ENCODE data around the gene VEGFC. TPM values are rescaled to one million over a fixed set of nuclear protein-coding genes. Genes with fewer than 3 reads are reported as not detected.

VEGFC gene
- total and polyA plus RNA-seq, 10 of the 15 experiments (the other 5 are each of a cell fraction or from before 2014, with no cell fraction given): 0.03 to 0.04 TPM; not detected in 8

- ChIA-PET POLR2A (no interaction called here), SMC1A (ENCODE audit: uncharacterized antibody, unreplicated experiment) (no interaction called here), CTCF (no interaction called here), RAD21 (ENCODE audit: unreplicated experiment) (no interaction called here)
- H2AFZ ChIP-seq (ENCODE audit: control insufficient read depth, low read depth, low read length): no peak overlapping the region
- no peak for ATAC-seq
- no peaks in the 10 kb centered on the region for H3K79me2 ChIP-seq (ENCODE audit: control insufficient read depth, insufficient read depth, low read length)
- H3K36me3 ChIP-seq (ENCODE audit: control insufficient read depth in 2 of 2, insufficient read depth in 2 of 2, low read length in 1 of 2): no peaks in the 10 kb centered on the region
- intact Hi-C loops (cut with micrococcal nuclease; ENCODE audit: unreplicated experiment): loop anchor here (10.0 kb wide), 1 partner anchor 535 kb away; no protein-coding TSS in a partner anchor
- H3K27me3 ChIP-seq (replicated peaks in 1 of 2; ENCODE audit: control insufficient read depth in 2 of 2, insufficient read depth in 2 of 2, low read length in 1 of 2): no peaks in the 10 kb centered on the region
- H3K27ac ChIP-seq (ENCODE audit: control insufficient read depth, insufficient read depth): no peak overlapping the region
- no peaks in the 10 kb centered on the region for H4K20me1 ChIP-seq (ENCODE audit: control insufficient read depth, insufficient read depth)
- no peaks in the 10 kb centered on the region for H3K9me3 ChIP-seq (replicated peaks; ENCODE audit: control insufficient read depth, insufficient read depth, low read length)
- no peaks in the 10 kb centered on the region for H3K4me1 ChIP-seq (ENCODE audit: control insufficient read depth, insufficient read depth, low read length)
- 0% methylated on average over 2 of the region's 2 CpGs for WGBS (ENCODE audit: insufficient coverage, insufficient replicate concordance, low lambda C conversion rate, missing lambda C conversion rate)
- H3K4me2 ChIP-seq (ENCODE audit: control insufficient read depth, insufficient read depth): no peak overlapping the region
- no peak for TF ChIP-seq EP300 (IDR thresholded peaks at IDR 0.05; ENCODE audit: borderline replicate concordance in 1 of 2, control insufficient read depth in 1 of 2, low read depth in 2 of 2, low read length in 2 of 2)
- no peak for TF ChIP-seq MAX (IDR thresholded peaks at IDR 0.05; ENCODE audit: low read depth, low read length)
- TF ChIP-seq MTA2 (IDR thresholded peaks at IDR 0.05; ENCODE audit: low read depth): no peak
- no peak for TF ChIP-seq TCF12 (IDR thresholded peaks at IDR 0.05; ENCODE audit: low read depth, low read length)
- TF ChIP-seq HCFC1 (IDR thresholded peaks at IDR 0.05; ENCODE audit: low read length): no peak
- TF ChIP-seq ATF7 (IDR thresholded peaks at IDR 0.05; ENCODE audit: low read depth): no peak
- no peak for TF ChIP-seq RAD21 (IDR thresholded peaks at IDR 0.05; ENCODE audit: insufficient read depth, low read depth, low read length)
- TF ChIP-seq, protein P1, sequence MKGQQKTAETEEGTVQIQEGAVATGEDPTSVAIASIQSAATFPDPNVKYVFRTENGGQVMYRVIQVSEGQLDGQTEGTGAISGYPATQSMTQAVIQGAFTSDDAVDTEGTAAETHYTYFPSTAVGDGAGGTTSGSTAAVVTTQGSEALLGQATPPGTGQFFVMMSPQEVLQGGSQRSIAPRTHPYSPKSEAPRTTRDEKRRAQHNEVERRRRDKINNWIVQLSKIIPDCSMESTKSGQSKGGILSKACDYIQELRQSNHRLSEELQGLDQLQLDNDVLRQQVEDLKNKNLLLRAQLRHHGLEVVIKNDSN (IDR thresholded peaks at IDR 0.05; ENCODE audit: borderline replicate concordance, extremely low read length, insufficient read depth, low read depth, low read length): no peak
- no peak for TF ChIP-seq MEF2B (IDR thresholded peaks at IDR 0.05; ENCODE audit: partially characterized antibody, poor library complexity, severe bottlenecking)
- no peak for TF ChIP-seq RFX5 (IDR thresholded peaks at IDR 0.05; ENCODE audit: low read depth, low read length)
- TF ChIP-seq TARDBP (IDR thresholded peaks at IDR 0.05; ENCODE audit: borderline replicate concordance): no peak
- TF ChIP-seq SIN3A (IDR thresholded peaks at IDR 0.05; ENCODE audit: low read depth, low read length): no peak
- no peak for TF ChIP-seq ZNF207 (IDR thresholded peaks at IDR 0.05; ENCODE audit: borderline replicate concordance)
- no peak overlapping the region for H3K4me3 ChIP-seq
- BruUV-seq (replicated peaks): no TSS peak
- FAIRE-seq: no peak
- H3K9ac ChIP-seq (ENCODE audit: control insufficient read depth, insufficient read depth, low read length): no peak overlapping the region
- no peak for DNase-seq (ENCODE audit: low read depth, low spot score)
- in situ Hi-C loops (cut with MboI): no loop called here
These were observed 6.9 kb upstream of the VEGFC start for GRCh38 chr4:176799653-176800052.
